ENCODE measurements around the gene CRISPLD2. TPM values are rescaled to one million over a fixed set of nuclear protein-coding genes. Genes with fewer than 3 reads are reported as not detected.
A peak's percentile ranks its signal among the peaks of the same experiment; 100 is the strongest.

Gene CRISPLD2
- total and polyA plus RNA-seq, 2 donors (not counting 1 experiment from before 2014, with no cell fraction given) = 37.0 to 96.2 TPM

- Histone ChIP-seq H3K9me3 (ENCODE audit: control insufficient read depth, insufficient read depth, low read depth, low read length) (no peaks in the 10 kb centered on the region), H2AFZ (ENCODE audit: low read length) (no peak overlapping the region), H3K4me1 (ENCODE audit: control insufficient read depth, extremely low read depth, insufficient read depth, low read length) (peaks cover 5% of the 10 kb centered on the region), H3K36me3 (ENCODE audit: control insufficient read depth, insufficient read depth, low read length) (peaks cover 3% of the 10 kb centered on the region), H3K27me3 (ENCODE audit: control insufficient read depth, insufficient read depth, low read length) (no peaks in the 10 kb centered on the region), H4K20me1 (ENCODE audit: control insufficient read depth, extremely low read depth, insufficient read depth, low read length) (no peaks in the 10 kb centered on the region), H3K9ac (ENCODE audit: insufficient read depth, low read length) (peak overlapping the region; percentile 13), H3K4me3 (replicated peaks in 1 of 4; ENCODE audit: control extremely low read depth in 1 of 4, insufficient read depth in 1 of 4, low read depth in 3 of 4, low read length in 4 of 4) (no peak overlapping the region), H3K79me2 (ENCODE audit: control insufficient read depth, insufficient read depth, low read length) (no peaks in the 10 kb centered on the region), H3K4me2 (ENCODE audit: extremely low read depth, insufficient read depth, low read length) (no peak overlapping the region), H3K27ac (ENCODE audit: insufficient read depth, low read length) (no peak overlapping the region)
- DNase-seq (ENCODE audit: low read depth in 2 of 2) = no peak
- TF ChIP-seq EZH2 (IDR thresholded peaks at IDR 0.05; ENCODE audit: low read length, missing control alignments) = no peak
- TF ChIP-seq CTCF (conservative IDR thresholded peaks at IDR 0.05 in 1 of 2, IDR thresholded peaks at IDR 0.05 in 1 of 2; ENCODE audit: low read depth in 1 of 2, low read length in 2 of 2) = no peak
Measured at GRCh38 chr16:84887207-84887606, 67.4 kb downstream of the CRISPLD2 start.

- H3K79me2 ChIP-seq (ENCODE audit: control insufficient read depth, insufficient read depth, low read length) = no peaks in the 10 kb centered on the region
- peaks cover 3% of the 10 kb centered on the region for H3K36me3 ChIP-seq (ENCODE audit: control insufficient read depth, insufficient read depth, low read length)
- H2AFZ ChIP-seq (ENCODE audit: low read length) = no peak overlapping the region
- H3K27ac ChIP-seq (ENCODE audit: insufficient read depth, low read length) = peak overlapping the region; percentile 43
- peaks cover 6% of the 10 kb centered on the region for H3K4me1 ChIP-seq (ENCODE audit: control insufficient read depth, extremely low read depth, insufficient read depth, low read length)
- no peak for TF ChIP-seq CTCF (conservative IDR thresholded peaks at IDR 0.05 in 1 of 2, IDR thresholded peaks at IDR 0.05 in 1 of 2; ENCODE audit: low read depth in 1 of 2, low read length in 2 of 2)
- no peak for TF ChIP-seq EZH2 (IDR thresholded peaks at IDR 0.05; ENCODE audit: low read length, missing control alignments)
- no peak overlapping the region for H3K4me3 ChIP-seq (replicated peaks in 1 of 4; ENCODE audit: control extremely low read depth in 1 of 4, insufficient read depth in 1 of 4, low read depth in 3 of 4, low read length in 4 of 4)
- no peak overlapping the region for H3K9ac ChIP-seq (ENCODE audit: insufficient read depth, low read length)
- H4K20me1 ChIP-seq (ENCODE audit: control insufficient read depth, extremely low read depth, insufficient read depth, low read length) = no peaks in the 10 kb centered on the region
- no peak for DNase-seq (ENCODE audit: low read depth in 2 of 2)
- H3K9me3 ChIP-seq (ENCODE audit: control insufficient read depth, insufficient read depth, low read depth, low read length) = no peaks in the 10 kb centered on the region
- H3K27me3 ChIP-seq (ENCODE audit: control insufficient read depth, insufficient read depth, low read length) = no peaks in the 10 kb centered on the region
- no peak overlapping the region for H3K4me2 ChIP-seq (ENCODE audit: extremely low read depth, insufficient read depth, low read length)
Measured at GRCh38 chr16:84888450-84888849, 68.7 kb downstream of the CRISPLD2 start.

GRCh38 chr16:84889066-84889465 lies 69.3 kb downstream of the CRISPLD2 start:
- Histone ChIP-seq H3K27ac (ENCODE audit: insufficient read depth, low read length) (peak overlapping the region; percentile 43), H3K4me2 (ENCODE audit: extremely low read depth, insufficient read depth, low read length) (no peak overlapping the region), H3K79me2 (ENCODE audit: control insufficient read depth, insufficient read depth, low read length) (no peaks in the 10 kb centered on the region), H4K20me1 (ENCODE audit: control insufficient read depth, extremely low read depth, insufficient read depth, low read length) (no peaks in the 10 kb centered on the region), H3K9ac (ENCODE audit: insufficient read depth, low read length) (no peak overlapping the region), H3K27me3 (ENCODE audit: control insufficient read depth, insufficient read depth, low read length) (no peaks in the 10 kb centered on the region), H3K4me1 (ENCODE audit: control insufficient read depth, extremely low read depth, insufficient read depth, low read length) (peaks cover 8% of the 10 kb centered on the region), H3K36me3 (ENCODE audit: control insufficient read depth, insufficient read depth, low read length) (peaks cover 3% of the 10 kb centered on the region), H3K9me3 (ENCODE audit: control insufficient read depth, insufficient read depth, low read depth, low read length) (no peaks in the 10 kb centered on the region), H3K4me3 (replicated peaks in 1 of 4; ENCODE audit: control extremely low read depth in 1 of 4, insufficient read depth in 1 of 4, low read depth in 3 of 4, low read length in 4 of 4) (no peak overlapping the region), H2AFZ (ENCODE audit: low read length) (no peak overlapping the region)
- DNase-seq (ENCODE audit: low read depth in 2 of 2) = peak in 1 of 2 donors; percentile 17
- TF ChIP-seq CTCF (conservative IDR thresholded peaks at IDR 0.05 in 1 of 2, IDR thresholded peaks at IDR 0.05 in 1 of 2; ENCODE audit: low read depth in 1 of 2, low read length in 2 of 2) = no peak
- no peak for TF ChIP-seq EZH2 (IDR thresholded peaks at IDR 0.05; ENCODE audit: low read length, missing control alignments)
